ENCODE measurements around the gene TTC17. TPM values are rescaled to one million over a fixed set of nuclear protein-coding genes. Genes with fewer than 3 reads are reported as not detected.

The TTC17 gene
- total RNA-seq, 1 experiment from 2014 or later = 29.1 TPM

- DNase-seq (ENCODE audit: low read depth) = no peak
Measured at GRCh38 chr11:43523632-43524031, 164.9 kb downstream of the TTC17 start.

DNA sequence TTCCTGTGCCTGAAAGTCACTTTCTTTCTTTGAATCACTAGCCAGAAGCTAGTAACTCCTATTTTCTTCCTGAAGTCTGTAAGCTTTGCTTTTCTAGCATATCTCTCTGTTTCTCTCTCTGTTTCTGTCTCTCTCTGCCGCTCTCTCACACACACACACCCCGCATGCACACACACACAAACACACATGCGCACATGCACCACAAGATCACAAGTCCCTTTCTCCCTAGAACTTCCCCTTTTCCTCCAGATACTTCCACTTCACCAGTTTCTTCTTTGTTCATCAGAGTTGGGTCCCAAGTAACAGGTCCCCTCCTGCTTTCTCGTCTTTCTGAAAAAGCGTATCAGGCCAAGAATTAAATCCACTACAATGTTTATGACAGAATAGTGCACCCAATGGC lies 173.3 kb downstream of the TTC17 start:
- no peak for DNase-seq (ENCODE audit: low read depth)

GRCh38 chr11:43537833-43538615 lies 179.3 kb downstream of the TTC17 start:
- no peak for DNase-seq (ENCODE audit: low read depth)

- no peak for DNase-seq (ENCODE audit: low read depth)
Measured at GRCh38 chr11:43541993-43542392, 183.3 kb downstream of the TTC17 start.

DNA sequence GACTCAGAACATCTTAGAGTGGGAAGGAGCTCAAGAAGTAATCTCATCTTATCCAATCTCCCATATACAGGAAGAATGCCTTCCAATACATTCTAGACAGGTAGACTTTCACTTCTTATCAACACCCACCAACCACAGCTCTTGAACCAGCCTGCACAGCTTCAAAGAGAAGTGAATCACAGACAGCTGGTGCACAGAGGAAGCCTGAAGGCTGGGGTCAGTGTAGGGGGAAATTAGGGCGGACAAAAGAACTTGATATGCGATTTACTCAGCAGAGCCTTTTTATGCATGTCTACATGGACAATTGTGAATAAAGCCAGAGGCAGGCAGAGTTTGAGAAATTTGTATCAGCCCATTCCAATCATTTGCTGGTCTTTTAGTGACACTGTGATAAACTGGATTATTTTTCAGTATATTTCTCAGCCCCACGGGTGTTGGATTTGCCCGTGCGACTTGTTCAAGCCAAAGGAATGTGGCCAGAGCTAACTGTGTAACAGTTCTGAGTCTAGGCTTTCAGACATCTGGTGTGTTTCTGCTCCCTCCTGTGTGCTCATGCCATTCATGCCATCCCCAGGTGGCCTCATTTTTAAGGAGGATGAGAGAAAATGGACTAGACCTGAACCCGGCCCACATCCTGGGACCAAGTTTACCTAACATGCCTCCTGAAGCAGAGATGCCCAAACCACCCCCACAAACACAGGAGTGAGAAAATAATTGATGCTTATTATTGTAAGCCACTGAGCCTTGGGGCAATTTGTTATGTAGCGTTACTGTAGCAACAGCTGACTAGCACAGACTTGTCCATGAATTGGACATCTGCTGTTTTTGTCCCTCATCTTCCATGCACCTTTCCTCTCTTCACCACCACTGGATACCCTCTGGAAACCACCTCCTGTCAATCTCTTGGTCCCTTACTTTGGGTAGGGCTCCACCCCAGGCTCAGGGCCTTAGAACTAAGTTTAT lies 184.3 kb downstream of the TTC17 start:
- no peak for DNase-seq (ENCODE audit: low read depth)

Other genes starting within 250 kb of the TTC17 start
- 81.3 and 115 TPM in 2 replicates for gene API5, start 46.9 kb upstream of the TTC17 start, total RNA-seq (2014; rRNA removed; shearing (Covaris generic))